ENCODE results near the gene ACOXL. TPM values are rescaled to one million over a fixed set of nuclear protein-coding genes. Genes with fewer than 3 reads are reported as not detected.
"Not testable (repeated sequence)": the region's sequence is repeated elsewhere in the genome, so short reads cannot be mapped to it uniquely, and the experiment has no call there.

Gene ACOXL
- polyA plus RNA-seq, 5 donors: 4.7 to 7.5 (median 5.6) TPM

- DNase-seq: no peak
These were observed 122.1 kb downstream of the ACOXL start for GRCh38 chr2:110854355-110855081.

GRCh38 chr2:110855841-110856240 lies 123.5 kb downstream of the ACOXL start:
- not testable (repeated sequence) for DNase-seq

- DNase-seq: no peak
These were observed 125.9 kb downstream of the ACOXL start for GRCh38 chr2:110858135-110858725.

- no peak for DNase-seq
These were observed 126.8 kb downstream of the ACOXL start for GRCh38 chr2:110858993-110859701.

GRCh38 chr2:110860630-110861029 lies 128.3 kb downstream of the ACOXL start:
- no peak for DNase-seq

GRCh38 chr2:110861616-110862260 lies 129.4 kb downstream of the ACOXL start:
- no peak for DNase-seq

GRCh38 chr2:110863726-110864125 lies 131.4 kb downstream of the ACOXL start:
- no peak for DNase-seq

- no peak for DNase-seq
These were observed 131.8 kb downstream of the ACOXL start for GRCh38 chr2:110864176-110864575.

- DNase-seq: no peak
These were observed 132.4 kb downstream of the ACOXL start for GRCh38 chr2:110864731-110865130.

GRCh38 chr2:110865188-110865587 lies 132.8 kb downstream of the ACOXL start:
- DNase-seq: no peak

- no peak for DNase-seq
These were observed 133.7 kb downstream of the ACOXL start for GRCh38 chr2:110866045-110866444.

- DNase-seq: no peak
These were observed 134.1 kb downstream of the ACOXL start for GRCh38 chr2:110866466-110866865.

GRCh38 chr2:110867078-110867477 lies 134.7 kb downstream of the ACOXL start:
- no peak for DNase-seq

GRCh38 chr2:110868971-110869370 lies 136.6 kb downstream of the ACOXL start:
- DNase-seq: no peak

- DNase-seq: no peak
These were observed 137.4 kb downstream of the ACOXL start for GRCh38 chr2:110869472-110870446.

GRCh38 chr2:110870545-110870944 lies 138.2 kb downstream of the ACOXL start:
- no peak for DNase-seq

GRCh38 chr2:110871637-110872036 lies 139.3 kb downstream of the ACOXL start:
- no peak for DNase-seq

GRCh38 chr2:110872521-110872920 lies 140.1 kb downstream of the ACOXL start:
- no peak for DNase-seq

GRCh38 chr2:110873056-110873502 lies 140.7 kb downstream of the ACOXL start:
- no peak for DNase-seq

GRCh38 chr2:110873597-110874452 lies 141.5 kb downstream of the ACOXL start:
- DNase-seq: no peak

All from right lung (tissue), 5 donors.